RKO (cell line): ENCODE data around the gene ARFGAP2.
"Not testable (repeated sequence)": the region's sequence is repeated elsewhere in the genome, so short reads cannot be mapped to it uniquely, and the experiment has no call there.

Source experiments
- DNase-seq: peaks from one replicate; pipeline ENCODE4 v3.0.0-alpha.2; 2016; ENCODE audit warnings: low spot score

ARFGAP2 gene

GRCh38 chr11:47176328-47177228, at the start of gene ARFGAP2:
TSS of gene ARFGAP2 (minus strand) at chr11:47176879. CDS start at chr11:47176853, 26 bp downstream.
- DNase-seq, result peak; percentile 92

GRCh38 chr11:47225552-47226400, 49.1 kb upstream of the ARFGAP2 start:
- no peak for DNase-seq

GRCh38 chr11:47222696-47223095, 46.0 kb upstream of the ARFGAP2 start:
- DNase-seq, result no peak

- peak; percentile 77 for DNase-seq
Observed at GRCh38 chr11:47220401-47220821, 43.7 kb upstream of the ARFGAP2 start.

- peak; percentile 83 for DNase-seq
Observed at GRCh38 chr11:47216121-47216798, 39.6 kb upstream of the ARFGAP2 start.

GRCh38 chr11:47215366-47215910, 38.8 kb upstream of the ARFGAP2 start:
- DNase-seq, result no peak

GRCh38 chr11:47213950-47214565, 37.4 kb upstream of the ARFGAP2 start:
- peak; percentile 92 for DNase-seq

- no peak for DNase-seq
Observed at GRCh38 chr11:47212938-47213337, 36.3 kb upstream of the ARFGAP2 start.

- DNase-seq, result no peak
Observed at GRCh38 chr11:47208628-47209027, 31.9 kb upstream of the ARFGAP2 start.

GRCh38 chr11:47208008-47208552, 31.4 kb upstream of the ARFGAP2 start:
- not testable (repeated sequence) for DNase-seq

GRCh38 chr11:47207459-47207858, 30.8 kb upstream of the ARFGAP2 start:
- DNase-seq, result no peak

GRCh38 chr11:47206577-47206976, 29.9 kb upstream of the ARFGAP2 start:
- not testable (repeated sequence) for DNase-seq

GRCh38 chr11:47204637-47204989, 27.9 kb upstream of the ARFGAP2 start:
- DNase-seq, result peak; percentile 25

- DNase-seq, result no peak
Observed at GRCh38 chr11:47202576-47202975, 25.9 kb upstream of the ARFGAP2 start.

- no peak for DNase-seq
Observed at GRCh38 chr11:47201015-47201414, 24.3 kb upstream of the ARFGAP2 start.

- not testable (repeated sequence) for DNase-seq
Observed at GRCh38 chr11:47198161-47198560, 21.5 kb upstream of the ARFGAP2 start.

GRCh38 chr11:47192111-47192510, 15.4 kb upstream of the ARFGAP2 start:
- no peak for DNase-seq

GRCh38 chr11:47191137-47191536, 14.5 kb upstream of the ARFGAP2 start:
- DNase-seq, result peak; percentile 19

- peak; percentile 66 for DNase-seq
Observed at GRCh38 chr11:47189100-47189834, 12.6 kb upstream of the ARFGAP2 start.

- DNase-seq, result no peak
Observed at GRCh38 chr11:47188259-47188658, 11.6 kb upstream of the ARFGAP2 start.
